Right lobe of liver (tissue), 4 donors: ENCODE measurements around the gene PPFIA3.

Source experiments
- CTCF ChIP-seq, 4 donors: fragments of 200-600 bp in 3 of 4; fragments of 450-650 bp in 1 of 4; IDR thresholded peaks; one replicate each; pipeline versions ENCODE4 v1.5.1 to v1.8.0; 2016 to 2022; ENCODE audit warnings: antibody characterized with exemption in 4 of 4, mild to moderate bottlenecking in 2 of 4
- POLR2A ChIP-seq: fragments of 450-650 bp; IDR thresholded peaks from one replicate; pipeline ENCODE4 v1.6.1; 2017; ENCODE audit warnings: antibody characterized with exemption, mild to moderate bottlenecking
- donor health status: DM: no; HTN: no; CAD: no.
- donor health status: DM: no; HTN: no; CAD: no.
- donor health status: DM: no; HTN: yes; CAD: no.

- TF ChIP-seq POLR2A (no peak), CTCF (IDR thresholded peaks at IDR 0.05) (no peak)
Measured at GRCh38 chr19:49141352-49141751, 22.0 kb downstream of the PPFIA3 start.
